GM18951 (cell line): ENCODE results near the gene IFT88.
"Not testable (repeated sequence)": the region's sequence is repeated elsewhere in the genome, so short reads cannot be mapped to it uniquely, and the experiment has no call there.

ENCODE experiments used
- POLR2A ChIP-seq: IDR thresholded peaks from 4 replicates; pipeline ENCODE4 v1.6.1; 2011; ENCODE audit warnings: mild to moderate bottlenecking; ENCODE audit not compliant: insufficient read length, insufficient read depth; ENCODE audit errors: extremely low read depth
- in situ Hi-C: fragments of 300-500 bp; cut with MboI; formaldehyde crosslinking; loops from one replicate; pipeline ENCODE4 v1.12.0; 2022; ENCODE audit warnings: low sequenced_read_pairs, mixed read lengths, inconsistent platforms; ENCODE audit not compliant: unreplicated experiment

IFT88 gene

GRCh38 chr13:20672772-20673171 is 105.8 kb downstream of the IFT88 start:
- in situ Hi-C loops: no loop called here
- TF ChIP-seq POLR2A: no peak

DNA sequence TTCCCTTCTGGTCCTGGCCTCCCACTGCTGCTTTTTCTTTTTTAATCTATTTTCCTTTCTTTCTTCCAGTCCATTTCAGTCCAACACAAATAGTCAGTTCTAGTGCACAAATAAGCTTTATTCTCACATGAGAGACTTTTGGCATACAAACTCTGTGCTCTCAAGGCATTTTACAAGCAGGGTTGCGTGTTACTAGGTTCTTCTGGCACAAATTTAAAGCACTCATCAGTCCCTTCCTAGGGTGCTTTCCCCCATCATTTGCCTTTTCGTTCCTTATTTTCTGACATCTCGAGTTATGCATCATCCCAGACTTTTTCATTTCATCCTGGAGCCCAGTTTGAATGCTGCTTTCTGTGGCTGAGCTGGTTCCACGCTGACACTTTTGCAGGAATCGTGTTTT is 106.8 kb downstream of the IFT88 start:
- TF ChIP-seq POLR2A: no peak
- in situ Hi-C loops: no loop called here

DNA sequence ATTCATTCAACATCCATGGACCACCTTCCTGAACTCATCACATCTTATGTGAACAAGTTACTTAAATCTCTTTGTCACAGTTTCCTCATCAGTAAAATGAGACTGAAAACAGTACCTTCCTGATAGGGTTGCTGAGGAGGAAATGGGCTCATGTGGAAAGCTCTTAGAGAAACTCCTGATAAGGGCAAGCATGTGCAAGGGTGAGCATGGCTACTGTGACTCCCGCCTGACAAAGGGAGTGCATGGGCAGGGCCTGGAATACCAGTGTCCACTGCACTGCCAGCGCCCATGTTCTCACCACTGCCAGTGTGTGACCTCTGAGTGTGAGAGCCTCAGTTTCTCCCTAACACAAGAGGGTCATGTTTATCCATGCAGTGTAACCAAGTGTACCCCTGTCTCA is 109.3 kb downstream of the IFT88 start:
- in situ Hi-C loops: no loop called here
- no peak for TF ChIP-seq POLR2A

DNA sequence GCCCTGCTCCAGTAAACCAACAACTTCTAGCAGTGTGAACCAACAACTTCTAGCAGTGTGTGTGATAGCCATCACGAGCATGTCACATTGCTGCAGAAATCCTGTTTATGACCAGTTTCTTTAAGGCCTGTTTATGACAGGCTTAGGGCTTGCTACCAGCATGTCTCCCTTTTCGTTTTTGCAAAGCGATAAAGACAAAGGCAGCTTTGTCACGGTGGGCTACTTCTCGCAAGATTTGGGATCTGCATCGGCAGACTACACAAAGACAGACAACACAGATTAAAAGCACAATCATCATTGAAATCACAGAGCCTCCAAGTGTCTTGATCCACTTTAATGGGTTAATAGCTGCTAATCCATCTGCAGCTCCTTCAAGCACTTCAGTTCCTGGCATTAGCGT is 111.6 kb downstream of the IFT88 start:
- in situ Hi-C loops: not testable (repeated sequence)

DNA sequence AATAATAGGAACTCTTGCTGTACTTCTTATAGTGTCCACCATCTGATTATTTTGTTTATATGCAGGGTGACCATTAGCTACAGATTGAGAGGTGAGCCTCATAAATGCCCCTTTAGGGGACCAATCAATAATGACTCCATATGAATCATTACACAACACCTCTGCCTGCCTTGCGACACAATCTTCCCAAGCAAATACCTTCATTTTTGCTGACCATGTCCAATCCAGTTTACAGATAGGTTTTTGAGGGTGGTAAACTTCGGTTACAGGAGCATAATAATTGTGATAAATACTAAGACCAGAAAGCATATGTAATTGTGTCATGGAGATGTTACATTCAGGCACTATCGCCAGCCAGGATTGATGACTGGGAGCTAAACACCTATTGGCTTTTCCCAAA is 112.9 kb downstream of the IFT88 start:
- in situ Hi-C loops: no loop called here
- TF ChIP-seq POLR2A: no peak

- in situ Hi-C loops: no loop called here
- no peak for TF ChIP-seq POLR2A
Observed at GRCh38 chr13:20680416-20681080, 113.6 kb downstream of the IFT88 start.

DNA sequence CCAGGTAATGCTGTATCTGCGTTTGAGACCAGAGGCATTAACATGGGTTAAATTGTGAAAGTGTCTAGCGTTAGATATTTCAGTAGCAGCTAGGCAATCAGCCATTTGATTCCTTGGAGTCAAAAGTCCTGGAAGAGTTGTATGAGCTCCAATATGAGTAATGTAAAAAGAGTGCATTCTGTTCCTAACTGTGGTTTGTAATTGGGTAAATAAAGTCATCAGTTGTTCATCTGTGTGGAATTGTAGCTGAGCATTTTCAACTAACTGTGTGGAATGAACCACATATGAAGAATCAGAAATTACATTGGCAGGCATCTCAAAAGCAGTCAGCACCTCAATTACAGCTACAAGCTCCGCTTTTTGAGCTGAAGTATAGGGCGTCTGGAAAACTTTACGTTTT is 114.5 kb downstream of the IFT88 start:
- in situ Hi-C loops: not testable (repeated sequence)

DNA sequence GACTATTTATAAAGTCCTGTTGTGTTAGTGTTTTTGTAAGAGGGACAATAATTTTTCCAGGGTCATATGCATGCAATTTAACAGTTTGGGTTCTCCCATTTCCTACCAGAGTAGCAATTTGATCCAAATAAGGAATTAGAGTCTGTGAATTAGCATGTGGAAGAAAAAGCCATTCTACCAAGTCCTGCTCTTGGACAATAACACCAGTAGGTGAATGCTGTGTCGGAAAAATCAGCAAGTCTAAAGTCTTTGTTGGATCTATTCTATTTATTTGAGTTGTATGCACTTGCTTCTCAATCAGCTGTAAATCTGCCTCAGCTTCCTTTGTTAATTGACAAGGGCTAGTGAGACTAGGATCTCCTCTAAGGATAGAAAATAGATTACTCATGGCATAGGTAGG is 115.1 kb downstream of the IFT88 start:
- in situ Hi-C loops: no loop called here
- TF ChIP-seq POLR2A: no peak

DNA sequence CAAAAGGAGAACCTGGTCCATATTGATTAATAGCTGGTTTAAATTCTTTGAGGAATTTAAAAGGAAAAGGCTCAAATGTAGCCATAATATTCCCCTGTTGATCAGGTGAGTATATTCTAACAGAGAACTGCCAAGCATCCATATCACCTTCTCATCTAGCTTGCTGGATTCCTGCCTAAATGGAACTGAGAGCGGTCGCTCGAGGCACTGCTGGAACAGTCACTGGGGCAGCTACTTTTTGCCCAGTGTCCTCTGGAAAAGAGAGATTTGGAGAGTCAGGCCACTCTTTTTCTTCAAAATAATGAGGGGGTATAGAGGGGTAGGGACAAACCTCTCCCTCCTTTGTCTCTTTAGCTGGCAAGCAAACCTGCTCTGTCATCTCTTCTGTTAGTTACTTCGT is 117.1 kb downstream of the IFT88 start:
- TF ChIP-seq POLR2A: no peak
- in situ Hi-C loops: no loop called here

- in situ Hi-C loops: no loop called here
- TF ChIP-seq POLR2A: no peak
Observed at GRCh38 chr13:20684546-20684945, 117.6 kb downstream of the IFT88 start.

DNA sequence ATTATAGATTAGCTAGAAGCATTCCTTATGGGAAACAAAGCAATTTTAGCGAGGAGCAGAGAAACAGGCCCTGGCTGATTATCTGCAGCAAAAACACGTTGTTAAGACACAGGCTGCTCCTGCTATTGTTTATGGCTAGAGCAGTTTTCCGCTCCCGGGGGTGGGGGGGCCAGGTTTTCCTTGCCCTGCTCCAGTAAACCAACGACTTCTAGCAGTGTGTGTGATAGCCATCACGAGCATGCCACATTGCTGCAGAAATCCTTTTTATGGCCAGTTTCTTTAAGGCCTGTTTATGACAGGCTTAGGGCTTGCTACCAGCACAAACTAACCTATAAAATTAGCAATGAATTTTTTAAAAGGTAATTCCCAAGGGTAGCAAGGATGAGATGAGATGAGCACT is 118.1 kb downstream of the IFT88 start:
- in situ Hi-C loops: no loop called here
- no peak for TF ChIP-seq POLR2A

DNA sequence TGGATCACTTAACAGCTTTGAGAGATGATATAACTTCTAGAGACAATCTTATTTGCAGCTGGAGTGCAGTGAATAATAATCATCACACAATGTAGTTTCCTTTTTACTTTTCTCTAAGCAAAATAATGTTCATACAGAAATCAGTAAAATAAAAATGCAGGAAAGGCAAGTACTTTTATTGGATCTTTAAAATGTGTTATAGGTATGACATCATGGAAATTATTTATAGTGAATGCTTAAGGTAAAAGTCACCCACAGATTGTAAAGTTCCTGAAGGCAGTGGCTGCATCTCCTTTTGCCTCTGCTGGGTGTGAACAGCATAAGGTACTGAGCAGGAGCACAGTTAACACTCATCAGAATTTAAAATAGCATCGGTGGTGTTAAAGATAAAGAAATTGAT is 119.2 kb downstream of the IFT88 start:
- in situ Hi-C loops: no loop called here
- TF ChIP-seq POLR2A: no peak

- in situ Hi-C loops: no loop called here
- no peak for TF ChIP-seq POLR2A
Observed at GRCh38 chr13:20686863-20687579, 120.1 kb downstream of the IFT88 start.

DNA sequence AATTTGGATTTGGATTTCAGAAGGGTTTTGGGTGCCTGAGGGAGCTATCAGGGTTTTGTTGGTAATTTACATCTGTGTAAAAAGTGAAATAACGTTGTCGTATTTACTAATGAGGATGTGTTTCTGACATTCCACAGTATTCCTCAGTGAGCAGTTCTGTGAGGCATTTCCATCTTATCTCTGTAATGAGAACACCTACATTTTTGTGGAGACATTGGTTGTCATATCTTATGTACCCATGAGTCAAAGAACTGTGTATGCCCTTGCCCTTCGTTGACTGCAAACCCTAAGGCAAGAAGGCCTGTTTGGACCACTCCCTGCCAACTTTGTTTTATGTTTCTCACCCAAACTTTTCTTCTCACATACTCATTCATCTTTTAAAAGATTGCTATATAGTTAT is 122.3 kb downstream of the IFT88 start:
- in situ Hi-C loops: no loop called here
- TF ChIP-seq POLR2A: no peak
